SK-N-SH (cell line): ENCODE data around the gene MCCC2. TPM values are rescaled to one million over a fixed set of nuclear protein-coding genes. Genes with fewer than 3 reads are reported as not detected.

Source experiments
- CTCF ChIA-PET: fragments of 300-600, 350-600 bp; formaldehyde crosslinking; extraction: SDS; loops from one replicate; lab custom pipeline; 2021; lab: Yijun Ruan, JAX
- POLR2A ChIA-PET: fragments of 350-600 bp; sonication (Branson Sonifier 250); formaldehyde crosslinking; extraction: SDS; loops from one replicate; lab custom pipeline; 2020; ENCODE audit warnings: antibody characterized with exemption, inconsistent platforms; lab: Yijun Ruan, JAX
- DNase-seq: peaks from one replicate; pipeline ENCODE4 v3.0.0; 2012
- H2AFZ ChIP-seq: fragments of 200-600 bp; sonication (generic); 2 replicates; pipeline ENCODE4 v1.8.1; 2016; ENCODE audit warnings: antibody characterized with exemption, mild to moderate bottlenecking, low read depth
- H3F3A ChIP-seq: fragments of 200-600 bp; sonication (generic); replicated peaks from 2 replicates; pipeline ENCODE3; 2016; ENCODE audit warnings: antibody characterized with exemption, mild to moderate bottlenecking; ENCODE audit not compliant: insufficient read depth
- H3K27ac ChIP-seq, 2 experiments: fragments of 200-500 bp in 1 of 2; fragments of 200-600 bp in 1 of 2; sonication (Bioruptor generic) in 1 of 2; sonication (generic), shearing (Covaris generic) in 1 of 2; 2 replicates each; pipeline versions ENCODE4 v1.5.1 to v1.6.1; 2014 to 2016; ENCODE audit warnings: low read depth in 2 of 2, inconsistent platforms in 1 of 2, low read length in 1 of 2, mild to moderate bottlenecking in 1 of 2, mixed read lengths in 1 of 2
- H3K27me3 ChIP-seq: fragments of 200-600 bp; sonication (generic), shearing (Covaris generic); 2 replicates; pipeline ENCODE4 v1.6.1; 2016; ENCODE audit warnings: mixed run types; ENCODE audit not compliant: insufficient read depth
- H3K36me3 ChIP-seq, 2 experiments: fragments of 200-500 bp in 1 of 2; fragments of 200-600 bp in 1 of 2; sonication (Bioruptor generic) in 1 of 2; sonication (generic) in 1 of 2; replicated peaks in 1 of 2; 2 replicates each; pipeline versions ENCODE3 to v1.5.1; 2014 to 2016; ENCODE audit warnings: low read length in 1 of 2, mild to moderate bottlenecking in 1 of 2; ENCODE audit not compliant: insufficient read depth in 2 of 2, control insufficient read depth in 1 of 2
- H3K4me1 ChIP-seq, 2 experiments: fragments of 200-500 bp in 1 of 2; fragments of 200-600 bp in 1 of 2; sonication (Bioruptor generic) in 1 of 2; sonication (generic), shearing (Covaris generic) in 1 of 2; 2 replicates each; pipeline versions ENCODE4 v1.5.1 to v1.6.1; 2014 to 2016; ENCODE audit warnings: low read depth in 1 of 2, low read length in 1 of 2, mixed run types in 1 of 2; ENCODE audit not compliant: insufficient read depth in 2 of 2, control insufficient read depth in 1 of 2
- H3K4me2 ChIP-seq: fragments of 200-600 bp; sonication (generic), shearing (Covaris generic); 2 replicates; pipeline ENCODE4 v1.6.1; 2017; ENCODE audit warnings: mixed run types
- H3K4me3 ChIP-seq, 2 experiments: fragments of 200-500 bp in 1 of 2; fragments of 200-600 bp in 1 of 2; sonication (Bioruptor generic) in 1 of 2; sonication (generic), shearing (Covaris generic) in 1 of 2; 2 replicates each; pipeline versions ENCODE4 v1.5.1 to v1.8.1; 2014 to 2016; ENCODE audit warnings: low read depth in 2 of 2, inconsistent platforms in 1 of 2, low read length in 1 of 2, mild to moderate bottlenecking in 1 of 2, mixed read lengths in 1 of 2, moderate library complexity in 1 of 2
- H3K79me2 ChIP-seq: fragments of 200-600 bp; sonication (generic); 2 replicates; pipeline ENCODE4 v1.8.1; 2017; ENCODE audit warnings: mild to moderate bottlenecking; ENCODE audit not compliant: insufficient read depth
- H3K9ac ChIP-seq: fragments of 200-600 bp; sonication (generic); 2 replicates; pipeline ENCODE4 v1.6.1; 2017; ENCODE audit warnings: mixed run types
- H3K9me2 ChIP-seq: fragments of 200-600 bp; sonication (generic); 2 replicates; pipeline ENCODE4 v1.6.1; 2017; ENCODE audit warnings: mixed run types
- H3K9me3 ChIP-seq: fragments of 200-600 bp; sonication (generic); 2 replicates; pipeline ENCODE4 v1.6.1; 2017; ENCODE audit warnings: mixed run types, mild to moderate bottlenecking, moderate library complexity
- H4K20me1 ChIP-seq: fragments of 200-600 bp; sonication (generic); 2 replicates; pipeline ENCODE4 v1.6.1; 2017; ENCODE audit warnings: mild to moderate bottlenecking, mixed run types; ENCODE audit not compliant: insufficient read depth
- CHD2 ChIP-seq: fragments of 150-350 bp; IDR thresholded peaks from 2 replicates; pipeline ENCODE4 v1.6.1; 2018; ENCODE audit warnings: low read length; ENCODE audit not compliant: partially characterized antibody
- CTCF ChIP-seq: fragments of 200-600 bp; sonication (generic); IDR thresholded peaks from 2 replicates; pipeline ENCODE4 v1.6.1; 2017; ENCODE audit warnings: antibody characterized with exemption, mild to moderate bottlenecking, moderate library complexity
- ELF1 ChIP-seq: IDR thresholded peaks from 2 replicates; pipeline ENCODE4 v1.4.0; 2012
- EP300 ChIP-seq, 2 experiments: IDR thresholded peaks; 2 replicates each; pipeline versions ENCODE4 v1.4.0 to v1.6.1; 2012; ENCODE audit warnings: borderline replicate concordance in 1 of 2, low read depth in 1 of 2, low read length in 1 of 2
- FOSL2 ChIP-seq: IDR thresholded peaks from 2 replicates; pipeline ENCODE4 v1.4.0; 2012; ENCODE audit warnings: low read depth, mild to moderate bottlenecking, moderate library complexity, borderline replicate concordance
- FOXJ3 ChIP-seq: sonication (generic); formaldehyde crosslinking; IDR thresholded peaks from 2 replicates; pipeline ENCODE4 v1.5.1; 2020; ENCODE audit warnings: mild to moderate bottlenecking, missing genetic modification reagents
- FOXM1 ChIP-seq: IDR thresholded peaks from 2 replicates; pipeline ENCODE4 v1.4.0; 2012; ENCODE audit warnings: low read depth, mild to moderate bottlenecking
- GABPA ChIP-seq: IDR thresholded peaks from 2 replicates; pipeline ENCODE4 v1.4.0; 2012; ENCODE audit warnings: low read depth, mild to moderate bottlenecking
- GATA2 ChIP-seq: sonication (generic); formaldehyde crosslinking; IDR thresholded peaks from 2 replicates; pipeline ENCODE4 v1.5.0; 2020; ENCODE audit warnings: mild to moderate bottlenecking, missing genetic modification reagents
- JUND ChIP-seq: IDR thresholded peaks from 2 replicates; pipeline ENCODE4 v1.4.0; 2012
- MAX ChIP-seq: IDR thresholded peaks from 2 replicates; pipeline ENCODE4 v1.4.0; 2012; ENCODE audit warnings: low read depth
- MEF2A ChIP-seq: IDR thresholded peaks from 2 replicates; pipeline ENCODE4 v1.4.0; 2012; ENCODE audit warnings: low read depth, borderline replicate concordance
- NFIC ChIP-seq: IDR thresholded peaks from 2 replicates; pipeline ENCODE4 v1.4.0; 2012; ENCODE audit warnings: borderline replicate concordance
- PBX3 ChIP-seq: IDR thresholded peaks from 2 replicates; pipeline ENCODE4; 2012
- RAD21 ChIP-seq: IDR thresholded peaks from 2 replicates; pipeline ENCODE4 v1.6.1; 2012; ENCODE audit warnings: mild to moderate bottlenecking, low read length
- RCOR1 ChIP-seq: fragments of 150-350 bp; IDR thresholded peaks from 2 replicates; pipeline ENCODE4 v1.6.1; 2017; ENCODE audit warnings: antibody characterized with exemption, low read length
- RXRA ChIP-seq: IDR thresholded peaks from 2 replicates; pipeline ENCODE4 v1.4.0; 2012; ENCODE audit warnings: low read depth, mild to moderate bottlenecking, borderline replicate concordance
- SIN3A ChIP-seq: IDR thresholded peaks from 2 replicates; pipeline ENCODE4 v1.6.1; 2012; ENCODE audit warnings: low read depth, mild to moderate bottlenecking, low read length, moderate library complexity, borderline replicate concordance
- TAF1 ChIP-seq: IDR thresholded peaks from 2 replicates; pipeline ENCODE4 v1.6.1; 2012; ENCODE audit warnings: low read depth, mild to moderate bottlenecking, low read length, moderate library complexity, borderline replicate concordance
- TCF12 ChIP-seq: IDR thresholded peaks from 2 replicates; pipeline ENCODE4 v1.4.0; 2012
- ZBTB33 ChIP-seq: IDR thresholded peaks from 2 replicates; pipeline ENCODE4 v1.4.0; 2012; ENCODE audit warnings: low read depth, borderline replicate concordance
- WGBS: methylation state at CpG from one replicate; pipeline ENCODE4 v1.1.6; 2017; ENCODE audit warnings: low lambda C conversion rate; 5-methylcytosine and 5-hydroxymethylcytosine counted together
- polyA plus RNA-seq, 3 experiments: library from polyadenylated mRNA; depleted of rRNA; stranded (reverse); fragments of >200 nt; gene quantifications; 2 replicates each; pipeline ENCODE4 v1.2.3, GENCODE V29; 2012

The MCCC2 gene
- polyA plus RNA-seq, 1 of the 3 experiments (the other 2 are of a cell fraction): 33.6 TPM

- no peak overlapping the region for H3K4me3 ChIP-seq
- ChIA-PET POLR2A (no interaction called here), CTCF (interaction anchor here (0.6 to 2.4 kb wide), 15 partner anchors 9 to 577 kb away, joined by 3 to 10 read pairs (median 4); partner anchors contain the start of gene MCCC2)
- no peak for DNase-seq
- H3K9me3 ChIP-seq: no peaks in the 10 kb centered on the region
- H3K9ac ChIP-seq: peak overlapping the region; percentile 4; the same call in 1 of the 2 replicates
- no peaks in the 10 kb centered on the region for H3K79me2 ChIP-seq
- peaks cover 34 to 45% of the 10 kb centered on the region in 2 experiments for H3K36me3 ChIP-seq
- peaks cover 3 to 8% of the 10 kb centered on the region in 2 experiments for H3K4me1 ChIP-seq
- peak overlapping the region; percentile 20 to 90; a peak in 3 of 4 replicates for H3K27ac ChIP-seq
- TF ChIP-seq FOXJ3 (CRISPR knock-in tag) (no peak), RAD21 (no peak), GATA2 (CRISPR knock-in tag) (no peak), CTCF (no peak), MAX (no peak), RXRA (no peak)
- no peaks in the 10 kb centered on the region for H3K27me3 ChIP-seq
- peaks cover 4% of the 10 kb centered on the region; the same call in 1 of the 2 replicates for H4K20me1 ChIP-seq
- H3F3A ChIP-seq: peaks cover 37% of the 10 kb centered on the region
- no peaks in the 10 kb centered on the region for H3K9me2 ChIP-seq
- no peak overlapping the region; the same call in 1 of the 2 replicates for H2AFZ ChIP-seq
- peak overlapping the region; percentile 65 for H3K4me2 ChIP-seq
- WGBS: 100% methylated on average over 1 of the region's 1 CpG
These were observed 13.6 kb downstream of the MCCC2 start for GRCh38 chr5:71600783-71601182.

GRCh38 chr5:71601222-71602026 is 14.3 kb downstream of the MCCC2 start:
- Histone ChIP-seq H3K27ac (peak overlapping the region; percentile 20 to 90; a peak in 3 of 4 replicates), H2AFZ (peak overlapping the region; percentile 25; the same call in 1 of the 2 replicates), H3K9ac (peak overlapping the region; percentile 4; the same call in 1 of the 2 replicates), H3K4me1 (peaks cover 3 to 8% of the 10 kb centered on the region in 2 experiments), H3F3A (peaks cover 37% of the 10 kb centered on the region), H3K36me3 (peaks cover 29 to 45% of the 10 kb centered on the region in 2 experiments), H3K9me2 (no peaks in the 10 kb centered on the region), H3K27me3 (no peaks in the 10 kb centered on the region), H3K4me3 (peak overlapping the region in 1 of 2 experiments; percentile 10; a peak in 1 of 4 replicates), H4K20me1 (peaks cover 4% of the 10 kb centered on the region; the same call in 1 of the 2 replicates), H3K79me2 (no peaks in the 10 kb centered on the region), H3K9me3 (no peaks in the 10 kb centered on the region), H3K4me2 (peak overlapping the region; percentile 65)
- DNase-seq: peak; percentile 65
- ChIA-PET POLR2A (no interaction called here), CTCF (interaction anchor here (0.6 to 2.4 kb wide), 15 partner anchors 9 to 577 kb away, joined by 3 to 10 read pairs (median 4); partner anchors contain the start of gene MCCC2)
- WGBS: 23% methylated on average over 6 of the region's 6 CpGs
- TF ChIP-seq CHD2 (no peak), TCF12 (peak; percentile 92), JUND (peak; percentile 95), RCOR1 (no peak), PBX3 (peak; percentile 63), ELF1 (peak; percentile 15; the same call in 1 of the 2 replicates), EP300 (IDR thresholded peaks at IDR 0.05; ENCODE audit: borderline replicate concordance in 1 of 2, low read depth in 1 of 2, low read length in 1 of 2) (peak in 1 of 2 experiments; percentile 66; a peak in 2 of 4 replicates), FOXJ3 (CRISPR knock-in tag) (no peak), RXRA (peak; percentile 95), TAF1 (no peak), MEF2A (0 out of 2 replicates have a peak, but pooled peaks have one; percentile 26), GABPA (no peak), FOSL2 (peak; percentile 96), NFIC (peak; percentile 85), ZBTB33 (peak; percentile 73; the same call in 1 of the 2 replicates), FOXM1 (no peak; the same call in 1 of the 2 replicates), SIN3A (peak; percentile 59; the same call in 1 of the 2 replicates), RAD21 (peak; percentile 42; the same call in 1 of the 2 replicates)
